Stimulated activated CD8-positive, alpha-beta memory T cell treated with anti-CD3 and anti-CD28 coated beads, Interleukin-2, amount 100 ng/mL, for 1 hour (primary cell): ENCODE results near the gene KLF6.

Experiments used
- DNase-seq, 2 donors: peaks; one replicate each; pipeline ENCODE4 v3.0.0-alpha.2; 2020; ENCODE audit warnings: low read depth in 2 of 2

The KLF6 gene

DNA sequence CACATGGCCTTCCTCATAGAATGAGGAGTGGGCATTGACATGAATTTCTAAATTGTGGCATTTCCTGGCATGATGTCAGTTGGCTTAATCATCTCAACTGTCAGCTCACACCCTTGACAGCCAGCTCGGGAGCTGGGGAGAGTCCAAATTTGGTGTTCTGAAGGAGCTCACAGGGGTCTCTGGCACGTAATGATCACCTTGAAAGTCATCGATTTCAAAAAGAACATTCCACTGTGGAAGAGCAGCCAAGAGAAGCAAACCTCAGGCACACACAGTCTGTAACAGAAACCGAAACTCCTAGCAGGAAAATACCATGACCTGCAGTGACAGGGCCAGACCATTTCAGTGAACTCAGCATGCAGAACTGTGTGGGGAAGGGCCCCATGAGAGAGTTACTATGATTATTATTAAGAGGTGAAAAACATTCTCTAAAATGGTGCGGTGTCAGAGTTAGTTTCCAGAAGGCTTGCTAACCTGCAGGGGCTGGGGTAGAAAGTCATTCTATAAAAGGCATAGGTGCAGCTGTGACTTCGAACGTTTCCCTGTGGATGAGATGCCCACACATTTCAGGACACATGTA lies 26.4 kb upstream of the KLF6 start:
- DNase-seq = no peak

DNA sequence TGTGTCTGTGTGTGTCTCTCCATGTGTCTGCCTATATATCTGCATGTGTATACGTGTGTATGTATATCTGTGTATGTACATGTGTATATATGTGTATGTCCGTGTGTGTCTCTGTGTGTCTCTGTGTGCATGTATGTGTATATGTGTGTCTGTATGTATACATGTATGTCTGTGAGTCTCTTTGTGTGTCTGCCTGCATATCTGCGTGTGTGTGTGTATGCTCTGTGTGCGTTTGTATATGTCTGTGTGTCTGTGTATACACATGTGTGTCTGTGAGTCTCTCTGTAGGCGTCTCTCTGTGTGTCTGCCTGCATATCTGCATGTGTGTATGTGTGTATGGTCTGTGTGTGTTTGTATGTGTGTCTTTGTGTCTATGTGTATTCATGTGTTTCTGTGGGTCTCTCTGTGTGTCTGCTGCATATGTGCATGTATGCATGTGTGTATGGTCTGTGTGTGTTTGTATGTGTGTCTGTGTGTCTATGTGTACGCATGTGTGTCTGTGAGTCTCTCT lies 23.7 kb upstream of the KLF6 start:
- DNase-seq = no peak

DNA sequence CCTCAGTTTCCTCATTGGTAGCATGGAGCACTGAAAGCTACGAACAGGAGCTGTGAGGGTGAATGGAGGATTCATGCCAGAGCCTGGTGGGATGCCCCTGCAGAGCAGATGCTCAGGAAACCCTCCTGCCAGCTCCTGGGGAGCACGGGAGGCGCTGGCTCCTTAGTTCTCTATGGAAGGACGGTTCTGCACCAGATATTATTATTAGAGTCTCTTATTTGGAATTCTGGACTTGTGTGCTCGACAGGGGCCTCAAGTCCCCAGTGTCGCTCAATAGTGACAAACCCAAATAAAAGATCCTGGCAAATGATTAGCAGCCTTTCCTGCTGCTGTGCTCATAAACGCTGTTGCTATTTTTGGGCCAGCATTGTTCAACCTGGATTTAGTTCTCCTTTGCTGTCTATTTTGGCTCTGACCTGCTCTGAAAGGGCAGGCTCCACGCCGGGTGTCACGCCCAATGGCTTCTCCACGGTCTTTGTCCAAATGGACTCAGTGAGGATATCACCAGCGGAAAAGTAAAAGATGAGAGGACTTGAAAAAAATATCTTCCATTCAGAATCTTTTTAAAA lies 23.0 kb upstream of the KLF6 start:
- no peak for DNase-seq

DNA sequence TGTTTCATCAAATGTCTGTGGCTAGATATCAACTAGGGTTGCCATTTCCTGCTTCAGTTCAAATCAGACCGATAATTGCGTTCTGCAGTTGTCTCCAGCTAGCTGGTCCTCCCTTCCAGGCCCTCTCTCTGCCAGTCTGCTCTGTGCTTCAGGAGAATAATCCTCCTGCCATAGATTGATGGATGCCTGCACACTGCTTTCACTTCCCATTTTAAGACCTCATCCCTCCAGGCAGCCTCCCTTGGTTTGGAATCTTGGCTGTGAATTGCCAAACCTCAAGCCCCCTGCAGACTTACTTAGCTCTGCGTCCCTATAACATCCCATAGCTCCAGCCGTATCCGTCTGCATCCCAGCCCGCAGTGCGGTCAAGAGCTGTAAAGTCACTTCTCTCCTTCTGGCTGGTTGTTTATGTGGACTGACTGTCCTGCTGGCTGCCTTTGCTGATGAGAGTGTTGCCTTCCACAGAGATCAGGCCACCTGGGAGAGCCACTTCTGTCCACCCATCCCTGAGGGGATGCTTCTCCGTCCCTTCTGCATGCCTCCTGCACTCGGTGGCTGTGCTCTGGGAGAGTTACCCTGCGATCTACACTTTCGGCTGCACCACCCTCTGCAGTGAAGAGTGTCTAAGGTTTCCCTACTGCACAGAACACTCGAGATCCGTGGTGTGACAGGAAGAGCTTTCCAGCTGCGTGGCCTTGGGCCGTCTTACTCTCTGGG lies 22.4 kb upstream of the KLF6 start:
- DNase-seq = no peak

DNA sequence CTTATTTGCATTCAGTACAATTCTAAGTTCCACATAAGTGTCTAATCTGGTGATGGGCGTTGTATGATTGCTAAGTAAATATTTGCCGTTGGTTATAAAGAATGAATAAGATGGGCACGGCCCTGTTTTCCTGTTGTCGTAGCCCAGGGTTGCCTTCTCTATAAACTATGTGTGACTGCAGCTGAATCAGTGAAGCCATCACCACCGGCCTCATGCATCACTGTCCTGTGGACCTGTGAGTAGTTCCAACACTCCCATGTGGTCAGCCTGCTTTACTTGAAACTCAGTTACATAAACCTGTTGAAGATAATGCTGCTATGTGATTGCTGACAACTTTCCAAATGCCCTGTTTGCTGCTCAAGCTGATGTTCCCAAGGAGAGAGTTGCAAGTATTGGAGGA lies 21.6 kb upstream of the KLF6 start:
- no peak for DNase-seq

DNA sequence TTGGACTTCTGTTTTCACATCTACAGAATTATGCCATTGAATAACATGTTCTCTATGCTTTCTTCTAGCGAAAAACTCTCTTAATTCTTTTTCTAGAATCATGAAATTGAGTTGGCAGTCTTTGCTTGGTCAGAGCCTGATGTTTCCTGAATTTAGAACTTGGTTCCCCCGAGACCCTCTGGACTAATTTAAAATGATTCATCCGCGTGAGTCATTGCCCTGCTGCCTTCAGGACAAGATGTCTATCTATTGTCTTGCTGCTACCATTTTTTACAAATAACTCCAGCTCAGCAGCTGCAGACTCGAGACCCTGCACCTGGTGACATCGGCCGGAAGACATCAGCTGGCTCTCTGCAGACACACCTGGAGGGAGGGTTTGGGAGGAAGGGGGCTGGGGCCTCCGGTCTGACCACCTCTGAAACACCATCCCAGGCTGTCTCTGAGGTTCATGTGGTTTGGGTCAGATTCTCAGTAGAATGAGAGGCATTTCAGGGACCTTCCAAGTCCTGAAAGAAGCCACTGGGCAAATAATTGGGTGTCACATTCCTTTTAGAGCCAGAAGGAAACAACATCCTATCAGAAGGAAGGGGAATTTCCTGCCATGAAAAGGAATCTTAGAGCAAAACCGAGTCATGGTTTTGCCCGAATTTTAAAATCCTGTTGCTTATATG lies 20.9 kb upstream of the KLF6 start:
- no peak for DNase-seq

DNA sequence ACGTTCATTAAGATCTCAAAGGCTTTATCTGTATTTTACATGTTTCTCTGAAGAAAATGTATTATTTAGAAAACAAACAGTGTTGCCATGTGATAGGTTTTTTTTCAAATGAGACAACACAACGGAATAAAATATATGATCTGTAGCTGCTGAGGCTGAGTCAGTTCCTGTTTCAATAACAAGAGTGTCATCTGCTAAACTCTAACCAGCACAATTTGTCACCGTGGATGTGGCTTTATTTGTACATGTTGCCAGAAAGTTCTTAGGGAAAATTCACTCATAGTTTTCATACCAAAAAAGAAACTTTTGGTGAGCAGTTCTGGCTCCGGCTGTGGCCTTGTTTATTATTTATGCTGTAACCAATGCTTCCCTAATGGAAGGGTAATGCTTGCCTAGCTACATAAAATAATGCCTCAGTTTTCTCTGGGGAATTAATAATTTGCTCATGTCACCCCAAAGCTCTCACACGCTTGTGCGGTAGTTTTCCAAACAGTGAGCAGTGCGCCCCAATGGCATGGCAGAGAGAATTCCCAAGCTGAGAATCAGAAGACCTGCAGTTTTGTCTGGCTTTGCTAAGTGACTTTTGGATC lies 20.3 kb upstream of the KLF6 start:
- DNase-seq = no peak

DNA sequence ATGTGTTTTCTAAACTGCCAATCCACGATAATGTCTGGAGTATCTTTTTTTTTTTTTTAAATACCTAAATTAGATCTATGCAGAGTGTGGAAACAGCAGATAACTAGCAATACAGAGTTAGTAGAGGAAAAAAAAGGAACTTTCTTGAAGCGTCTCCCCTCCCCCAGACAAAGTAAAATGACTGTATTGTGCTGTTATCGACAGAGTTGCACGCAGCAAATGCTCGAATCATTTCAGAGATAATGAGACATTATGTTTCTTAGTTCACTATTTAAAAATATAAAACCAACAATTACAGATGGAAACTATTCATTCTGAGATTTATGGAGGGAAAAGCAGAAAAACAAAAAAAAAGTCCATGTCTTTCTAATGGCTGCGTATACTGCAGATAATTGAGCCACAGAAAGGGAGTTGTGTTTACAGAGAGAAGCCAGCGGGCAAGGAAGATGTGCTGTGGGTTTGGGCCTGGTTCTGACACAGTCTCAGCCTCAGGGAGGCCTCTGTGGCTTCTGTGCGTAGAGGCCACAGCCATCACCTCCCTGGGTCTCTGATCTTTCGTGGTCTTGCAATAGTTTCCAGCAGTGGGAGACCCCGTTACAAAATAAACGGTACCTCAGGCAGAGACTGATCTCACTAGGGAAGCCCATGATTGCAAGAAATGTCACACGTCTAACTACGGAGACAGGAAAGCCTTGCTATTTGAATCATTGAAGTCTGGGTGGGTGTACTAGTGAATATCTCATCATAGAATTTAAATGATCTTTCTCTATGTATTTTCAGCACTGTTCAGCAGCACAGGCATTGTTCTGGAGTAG lies 19.1 kb upstream of the KLF6 start:
- no peak for DNase-seq

DNA sequence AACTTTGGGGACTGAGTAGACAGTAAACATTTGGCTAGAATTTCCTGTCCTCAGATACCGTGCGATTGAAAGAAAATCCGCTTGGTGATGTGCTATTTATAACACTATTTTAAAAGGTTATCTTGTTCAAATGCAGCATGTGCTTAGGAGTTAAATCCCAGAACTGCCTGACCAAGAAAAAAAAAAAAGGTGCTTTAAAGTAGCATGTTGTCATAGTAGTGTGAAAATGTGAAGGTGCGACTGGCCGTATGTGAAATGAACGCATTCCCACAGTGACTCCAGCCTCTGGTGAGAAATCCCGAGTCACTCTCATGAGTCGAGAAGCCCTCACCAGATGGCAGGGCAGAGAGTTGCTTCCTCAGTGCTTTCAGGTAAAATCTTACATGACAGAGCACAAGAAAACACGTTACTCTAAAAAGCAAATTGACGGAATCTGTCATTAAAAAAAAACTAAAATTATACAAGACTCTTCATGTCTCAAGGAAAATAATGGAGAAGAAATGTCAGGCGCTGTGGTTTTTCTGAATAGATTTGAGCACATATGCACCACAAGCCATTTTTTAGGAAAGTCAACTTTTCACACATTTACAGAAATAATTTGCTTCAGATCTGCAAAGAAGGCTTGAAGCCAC lies 18.4 kb upstream of the KLF6 start:
- no peak for DNase-seq

DNA sequence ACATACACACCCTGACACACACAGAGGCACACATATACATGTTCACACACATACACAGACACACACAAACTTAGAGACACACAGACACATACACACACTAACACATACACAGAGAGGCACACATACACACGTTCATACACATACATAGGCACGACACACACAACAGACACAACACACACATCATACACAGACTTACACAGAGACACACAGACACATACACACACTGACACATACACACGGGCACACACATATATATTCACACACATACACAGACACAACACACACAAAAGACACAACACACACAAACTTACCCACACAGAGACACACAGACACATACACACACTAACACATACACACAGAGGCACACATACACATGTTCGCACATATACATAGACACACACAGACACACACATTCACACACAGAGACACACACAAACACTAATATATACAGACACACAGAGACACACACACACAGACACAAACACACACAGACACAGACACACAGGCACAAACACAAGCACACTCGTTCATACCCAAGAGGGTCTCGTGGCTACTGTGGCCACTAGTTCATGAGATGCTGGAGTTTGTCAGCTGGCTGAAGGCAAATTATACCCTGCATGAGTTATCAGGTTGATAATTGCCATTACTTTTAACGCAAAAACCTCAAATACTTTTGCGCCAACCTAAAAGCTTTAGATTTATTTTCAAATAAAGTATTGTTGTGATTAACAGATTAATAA lies 17.7 kb upstream of the KLF6 start:
- no peak for DNase-seq

DNA sequence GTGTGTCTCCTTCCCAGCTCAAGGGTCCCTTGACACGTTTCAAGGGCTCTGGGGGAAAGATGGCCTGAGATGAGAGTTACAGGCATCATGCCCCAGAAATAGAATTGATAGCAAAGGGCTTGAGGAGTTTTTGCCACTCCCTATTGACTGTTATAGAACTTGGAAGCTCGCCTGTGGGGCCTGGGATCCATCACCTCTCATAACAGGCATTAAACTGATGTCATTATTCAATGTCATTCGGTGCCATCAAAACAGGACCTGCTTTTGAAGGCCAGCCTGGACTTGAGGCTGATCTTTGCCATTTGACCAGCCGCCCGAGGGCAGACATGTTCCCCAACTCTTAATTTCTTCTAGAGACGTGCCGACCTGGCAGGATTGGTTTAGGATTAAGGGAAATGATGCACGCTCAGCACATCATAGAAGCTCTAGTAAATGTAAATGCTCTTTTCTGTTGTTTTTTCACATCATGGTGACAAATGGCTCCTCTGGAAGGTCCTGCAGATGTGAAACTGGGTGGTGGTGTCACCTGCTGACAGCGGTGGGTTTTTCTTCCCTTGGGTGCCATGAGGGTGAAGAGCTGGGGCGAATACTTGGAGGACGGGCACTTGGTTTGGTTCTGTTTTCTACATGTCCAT lies 16.7 kb upstream of the KLF6 start:
- DNase-seq = no peak

DNA sequence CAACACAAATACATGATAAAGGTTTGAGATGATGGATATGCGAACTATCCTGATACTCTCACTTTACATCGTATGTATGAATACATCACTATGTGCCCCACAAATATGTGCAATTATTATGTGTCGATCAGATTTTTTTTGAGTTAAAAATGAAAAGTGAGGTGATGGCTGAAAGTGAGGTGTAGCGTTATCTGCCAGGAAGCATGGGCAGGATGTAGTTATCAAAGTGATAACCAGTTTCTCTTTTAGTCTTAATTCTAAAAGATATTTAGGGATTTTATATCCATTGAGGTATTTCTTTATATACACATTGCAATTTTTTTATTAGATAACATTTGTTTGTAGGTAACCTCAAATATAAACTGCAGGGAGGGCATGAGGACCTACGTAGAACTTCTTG lies 15.6 kb upstream of the KLF6 start:
- no peak for DNase-seq

DNA sequence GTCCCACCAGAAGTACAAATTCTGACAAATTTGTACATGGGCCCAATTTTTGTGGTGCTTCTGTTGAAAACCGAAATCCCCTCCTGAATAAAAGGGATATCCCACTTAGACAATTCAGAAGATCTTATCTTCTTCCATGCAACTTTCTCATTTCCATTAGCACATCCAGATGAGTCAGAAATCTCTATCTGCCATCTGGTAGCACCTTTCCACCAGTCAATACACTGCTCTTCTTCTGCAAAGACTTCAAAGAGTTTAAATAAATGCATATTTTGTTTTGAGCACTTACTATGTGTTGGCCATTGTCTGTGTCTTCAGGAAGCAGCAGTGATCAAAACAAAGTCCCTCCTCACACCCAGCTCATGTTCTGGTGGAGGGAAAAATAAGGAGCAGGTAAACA lies 12.7 kb upstream of the KLF6 start:
- no peak for DNase-seq

DNA sequence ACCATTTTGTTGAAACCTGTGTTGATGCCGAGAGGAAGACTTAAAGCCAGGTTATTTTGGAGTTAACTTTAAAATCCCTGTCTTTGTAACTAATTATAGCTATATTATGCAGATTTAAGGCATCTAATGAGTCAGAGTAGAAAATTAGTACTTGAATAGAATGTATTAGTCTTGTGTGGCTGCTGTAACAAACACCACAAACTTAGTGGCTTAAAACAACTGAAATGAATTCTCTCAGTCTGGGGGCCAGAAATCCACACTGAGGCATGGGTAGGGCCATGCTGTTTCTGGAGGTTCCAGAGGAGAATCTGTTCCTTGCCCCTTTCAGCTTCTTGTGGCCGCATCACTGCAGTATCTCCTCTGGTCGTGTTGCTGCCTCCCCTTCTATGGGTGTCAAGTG lies 8.5 kb upstream of the KLF6 start:
- no peak for DNase-seq

DNA sequence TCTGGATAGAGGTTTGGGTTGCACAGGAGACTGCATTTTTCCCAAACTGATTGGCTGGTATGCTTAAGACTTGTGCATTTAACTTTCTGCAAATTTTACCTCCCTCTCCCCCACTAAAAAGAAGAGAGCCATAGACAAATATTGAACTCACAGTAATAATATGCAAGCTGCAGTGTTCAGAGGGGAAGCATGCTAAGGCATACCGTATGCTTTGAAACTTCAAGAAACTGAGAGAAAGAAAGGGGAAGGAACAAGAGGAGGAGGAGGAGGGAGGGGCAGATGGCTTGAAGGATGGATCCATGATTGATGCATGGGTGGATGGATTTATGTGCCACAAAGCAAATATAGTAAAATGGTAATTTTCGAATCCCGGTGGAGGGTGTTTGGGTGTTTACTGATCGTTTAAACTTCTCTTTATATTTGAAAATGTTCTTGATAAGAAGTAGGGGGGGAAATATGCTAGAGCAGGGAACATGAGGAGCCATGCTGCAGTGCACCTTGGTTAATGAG lies 7.8 kb upstream of the KLF6 start:
- DNase-seq = no peak

DNA sequence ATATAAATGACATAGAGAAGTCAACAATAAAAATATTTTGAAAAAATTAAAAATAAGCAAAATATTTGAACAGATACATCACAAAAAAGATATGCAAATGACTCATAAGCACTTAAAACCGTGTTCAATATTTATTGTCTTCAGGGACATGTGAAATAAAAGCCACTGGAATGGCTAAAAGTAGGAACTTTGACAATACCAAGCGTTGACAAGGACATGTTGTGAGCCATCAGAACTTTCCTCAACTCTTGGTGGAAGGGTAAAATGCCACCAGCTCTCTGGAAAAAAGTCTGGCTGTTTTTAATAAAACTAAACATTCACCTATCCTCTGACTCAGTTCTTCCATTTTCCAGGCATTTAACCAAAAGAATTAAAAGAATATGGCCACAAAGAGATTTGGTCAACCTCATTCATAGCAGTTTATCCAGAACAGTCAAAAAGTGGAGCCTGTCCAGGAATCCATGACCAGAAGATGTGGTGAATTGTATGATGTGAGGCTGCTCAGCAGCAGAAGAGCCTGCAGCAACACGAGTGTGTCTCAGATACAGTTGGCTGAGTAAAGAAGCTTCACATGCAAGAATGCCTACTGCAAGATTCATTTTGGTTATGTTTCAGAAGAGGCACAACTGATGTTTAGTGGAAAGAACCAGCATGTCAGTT lies 7.1 kb upstream of the KLF6 start:
- no peak for DNase-seq

DNA sequence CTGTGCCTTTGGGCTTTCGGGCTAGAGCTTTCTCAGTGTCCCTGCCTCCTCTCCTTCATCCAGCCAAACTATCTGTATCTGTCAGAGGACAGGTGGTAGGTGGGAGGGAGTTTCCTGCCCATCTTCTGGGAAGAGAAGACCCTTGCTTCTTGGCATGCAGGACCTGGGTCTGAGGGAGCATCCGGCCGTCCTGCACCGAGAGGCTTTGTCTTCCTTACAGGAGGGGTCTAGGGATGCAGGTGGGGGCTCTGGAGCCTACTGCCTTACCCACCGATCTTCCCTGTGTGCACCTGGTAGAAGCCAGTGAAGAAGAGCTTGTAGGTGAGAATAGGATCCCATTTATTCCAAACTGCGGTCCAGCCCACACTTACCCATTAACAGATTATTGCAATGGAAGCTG lies 5.8 kb upstream of the KLF6 start:
- no peak for DNase-seq

DNA sequence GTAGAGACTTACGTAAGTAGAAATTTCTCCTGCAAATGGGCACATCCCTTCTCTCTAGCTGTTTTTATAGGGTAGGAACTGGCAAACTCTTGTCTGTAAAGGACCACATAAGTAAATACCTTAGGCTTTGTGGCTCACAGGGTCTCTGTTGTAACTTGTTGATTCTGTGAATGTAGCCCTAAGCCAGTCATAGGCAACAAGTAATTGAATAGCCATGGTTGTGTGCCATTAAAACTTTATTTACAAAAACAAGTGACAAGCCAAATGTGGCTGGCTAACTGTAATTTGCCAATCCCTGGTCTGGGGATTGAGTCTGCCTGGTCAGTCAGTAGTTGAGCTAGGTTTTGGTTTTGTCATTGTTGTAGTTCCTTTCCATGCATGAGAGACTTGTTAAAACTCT lies 5.3 kb upstream of the KLF6 start:
- no peak for DNase-seq

DNA sequence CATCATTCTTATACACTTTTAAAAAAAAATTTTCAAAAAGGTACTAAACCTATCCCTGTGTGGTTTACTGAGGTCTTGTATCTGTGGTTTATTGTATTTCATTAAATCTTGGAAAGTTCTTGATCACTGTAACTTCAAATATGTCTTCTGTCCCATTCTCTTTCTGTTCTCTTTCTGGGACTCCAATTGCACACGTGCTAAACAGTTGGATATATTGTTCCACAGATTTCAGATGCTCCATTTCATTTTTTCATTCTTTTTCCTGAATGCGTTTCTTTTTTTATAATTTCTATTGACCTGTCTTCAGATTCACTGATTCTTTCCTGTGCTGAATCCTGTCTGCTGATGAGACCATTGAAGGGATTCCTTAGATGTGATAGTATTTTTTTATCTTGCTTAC lies 4.6 kb upstream of the KLF6 start:
- DNase-seq = no peak
